Activated naive CD8-positive, alpha-beta T cell treated with anti-CD3 and anti-CD28 coated beads, Interleukin-2, amount 10 ng/mL, durations not matched to agents 7 days and 5 days (primary cell): ENCODE results near the gene CENPB. TPM values are rescaled to one million over a fixed set of nuclear protein-coding genes. Genes with fewer than 3 reads are reported as not detected.
"Not testable (repeated sequence)": the region's sequence is repeated elsewhere in the genome, so short reads cannot be mapped to it uniquely, and the experiment has no call there.

Experiments
- ATAC-seq: fragments of 150-1000 bp; cut with Tn5 transposase; one replicate; pipeline ENCODE4 v1.10.0; 2021; ENCODE audit warnings: low read depth, moderate library complexity
- POLR2A ChIA-PET: fragments of 350-600 bp; sonication (Branson Sonifier 250); formaldehyde crosslinking; loops from one replicate; lab custom pipeline; 2021; ENCODE audit warnings: antibody characterized with exemption; lab: Charles Lee
- DNase-seq: peaks from one replicate; pipeline ENCODE4 v3.0.0; 2021
- H3K27ac Mint-ChIP-seq: one replicate; pipeline ENCODE4 v1.8.0; 2022; ENCODE audit warnings: mild to moderate bottlenecking, mixed read lengths
- H3K27me3 Mint-ChIP-seq: one replicate; pipeline ENCODE4 v1.8.0; 2022; ENCODE audit warnings: mild to moderate bottlenecking, moderate library complexity, mixed read lengths
- H3K36me3 Mint-ChIP-seq: one replicate; pipeline ENCODE4 v1.8.0; 2021; ENCODE audit warnings: mild to moderate bottlenecking, mixed read lengths
- H3K4me1 Mint-ChIP-seq: one replicate; pipeline ENCODE4 v1.8.0; 2021; ENCODE audit warnings: mixed read lengths
- H3K4me3 Mint-ChIP-seq: one replicate; pipeline ENCODE4 v1.8.0; 2022; ENCODE audit warnings: mild to moderate bottlenecking, moderate library complexity, mixed read lengths
- H3K9me3 Mint-ChIP-seq: one replicate; pipeline ENCODE4 v1.8.0; 2021; ENCODE audit warnings: mixed read lengths
- total RNA-seq, 2 experiments: library from RNA; stranded (reverse); gene quantifications; one replicate each; pipeline ENCODE4 v1.2.3, GENCODE V29; 2021

Gene CENPB, protein sequence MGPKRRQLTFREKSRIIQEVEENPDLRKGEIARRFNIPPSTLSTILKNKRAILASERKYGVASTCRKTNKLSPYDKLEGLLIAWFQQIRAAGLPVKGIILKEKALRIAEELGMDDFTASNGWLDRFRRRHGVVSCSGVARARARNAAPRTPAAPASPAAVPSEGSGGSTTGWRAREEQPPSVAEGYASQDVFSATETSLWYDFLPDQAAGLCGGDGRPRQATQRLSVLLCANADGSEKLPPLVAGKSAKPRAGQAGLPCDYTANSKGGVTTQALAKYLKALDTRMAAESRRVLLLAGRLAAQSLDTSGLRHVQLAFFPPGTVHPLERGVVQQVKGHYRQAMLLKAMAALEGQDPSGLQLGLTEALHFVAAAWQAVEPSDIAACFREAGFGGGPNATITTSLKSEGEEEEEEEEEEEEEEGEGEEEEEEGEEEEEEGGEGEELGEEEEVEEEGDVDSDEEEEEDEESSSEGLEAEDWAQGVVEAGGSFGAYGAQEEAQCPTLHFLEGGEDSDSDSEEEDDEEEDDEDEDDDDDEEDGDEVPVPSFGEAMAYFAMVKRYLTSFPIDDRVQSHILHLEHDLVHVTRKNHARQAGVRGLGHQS
- 10 to 100 TPM; 63.3 to 65.7 TPM for total RNA-seq

DNA sequence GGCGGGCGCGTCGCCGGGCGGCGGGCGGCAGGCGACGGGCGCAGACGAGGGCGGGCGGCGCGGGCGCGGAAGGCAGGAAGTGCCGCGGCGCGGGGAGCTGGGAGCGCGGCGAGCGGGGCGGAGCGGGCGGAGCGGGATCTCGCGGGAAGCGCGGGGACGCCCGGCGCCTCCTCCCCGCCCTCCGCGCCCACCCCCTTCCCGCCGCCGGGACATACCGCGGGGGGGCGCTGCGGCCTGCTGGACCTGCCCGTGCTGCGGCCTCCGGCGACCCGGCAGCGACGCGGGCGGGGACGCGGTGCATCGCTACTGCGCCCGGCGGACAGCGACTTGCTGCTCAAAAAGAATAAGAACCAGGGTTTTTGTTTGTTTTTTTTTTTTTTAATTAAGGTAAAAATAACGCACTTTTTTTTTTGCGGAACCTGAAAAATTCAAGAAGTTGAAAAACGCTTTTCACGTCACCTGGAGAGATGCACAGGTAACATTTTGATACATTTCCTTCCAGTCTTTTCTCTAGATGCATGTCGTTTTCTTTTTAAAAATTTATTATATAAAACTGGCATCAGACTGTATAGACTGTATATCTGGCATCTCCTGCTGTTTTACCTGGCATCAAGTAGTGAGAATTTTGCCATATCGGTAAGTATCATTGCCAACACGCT lies at the start of gene CENPB:
Gene CENPB, minus strand, starts transcription at position 76 of the 659 bp plus-strand sequence. CDS start 257 bp downstream, outside the sequence.
- peak; percentile 99 for DNase-seq
- H3K27ac Mint-ChIP-seq: peak within 1 kb of the TSS; percentile 65
- peaks cover 5% of the 10 kb centered on the region for H3K36me3 Mint-ChIP-seq
- peak; percentile 94 for ATAC-seq
- H3K4me1 Mint-ChIP-seq: peaks cover 26% of the 10 kb centered on the region
- peak within 1 kb of the TSS; percentile 78 for H3K4me3 Mint-ChIP-seq
- no peaks in the 10 kb centered on the region for H3K9me3 Mint-ChIP-seq
- POLR2A ChIA-PET: interaction anchor here (0.6 to 3.7 kb wide), 18 partner anchors 8 to 298 kb away, joined by 3 to 52 read pairs (median 4); partner anchors contain the start of genes ADISSP, AP5S1 and CDC25B
- peaks cover 7% of the 10 kb centered on the region for H3K27me3 Mint-ChIP-seq

DNA sequence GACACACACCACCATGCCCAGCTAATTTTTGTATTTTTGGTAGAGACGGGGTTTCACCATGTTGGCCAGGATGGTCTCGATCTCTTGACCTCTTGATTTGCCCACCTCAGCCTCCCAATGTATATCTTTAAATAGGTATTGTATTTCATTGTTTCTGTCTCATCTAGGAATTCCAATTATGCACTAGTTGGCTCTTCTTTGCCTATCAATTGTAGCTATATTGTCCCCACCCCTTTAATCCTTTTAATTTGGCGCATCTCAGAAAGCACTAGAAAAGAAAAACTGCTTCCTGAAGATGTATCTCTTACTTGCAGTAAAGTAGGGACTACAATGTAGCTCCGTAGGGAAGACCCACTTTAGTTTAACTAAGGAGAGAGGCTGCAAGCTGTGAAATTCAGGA lies 49.6 kb upstream of the CENPB start:
- Mint-ChIP-seq H3K4me3 (no peak overlapping the region), H3K27me3 (no peaks in the 10 kb centered on the region), H3K27ac (no peak overlapping the region), H3K9me3 (no peaks in the 10 kb centered on the region), H3K4me1 (peaks cover 8% of the 10 kb centered on the region), H3K36me3 (peaks cover 2% of the 10 kb centered on the region)
- POLR2A ChIA-PET: interaction anchor here (0.7 kb wide), 1 partner anchor 237 kb away, joined by 5 read pairs; no protein-coding TSS in a partner anchor
- no peak for DNase-seq
- ATAC-seq: no peak

DNA sequence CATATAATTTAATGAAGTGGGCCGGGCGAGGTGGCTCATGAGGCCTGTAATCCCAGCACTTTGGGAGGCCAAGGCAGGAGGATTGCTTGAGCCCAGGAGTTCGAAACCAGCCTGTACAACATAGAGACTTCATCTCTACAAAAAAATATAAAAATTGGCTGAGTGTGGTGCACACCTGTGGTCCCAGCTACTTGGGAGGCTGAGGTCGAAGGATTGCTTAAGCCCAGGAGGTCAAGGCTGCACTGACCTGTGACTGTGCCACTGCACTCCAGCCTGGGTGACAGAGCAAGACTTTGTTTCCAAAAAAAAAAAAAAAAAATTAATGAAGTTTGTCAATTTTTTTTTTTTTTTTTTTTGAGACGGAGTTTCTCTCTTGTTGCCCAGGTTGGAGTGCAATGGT lies 43.4 kb upstream of the CENPB start:
- H3K4me1 Mint-ChIP-seq, POLR2A ChIA-PET, H3K27me3 Mint-ChIP-seq, H3K9me3 Mint-ChIP-seq, ATAC-seq, DNase-seq, H3K36me3 Mint-ChIP-seq, H3K4me3 Mint-ChIP-seq, H3K27ac Mint-ChIP-seq: not testable (repeated sequence)

DNA sequence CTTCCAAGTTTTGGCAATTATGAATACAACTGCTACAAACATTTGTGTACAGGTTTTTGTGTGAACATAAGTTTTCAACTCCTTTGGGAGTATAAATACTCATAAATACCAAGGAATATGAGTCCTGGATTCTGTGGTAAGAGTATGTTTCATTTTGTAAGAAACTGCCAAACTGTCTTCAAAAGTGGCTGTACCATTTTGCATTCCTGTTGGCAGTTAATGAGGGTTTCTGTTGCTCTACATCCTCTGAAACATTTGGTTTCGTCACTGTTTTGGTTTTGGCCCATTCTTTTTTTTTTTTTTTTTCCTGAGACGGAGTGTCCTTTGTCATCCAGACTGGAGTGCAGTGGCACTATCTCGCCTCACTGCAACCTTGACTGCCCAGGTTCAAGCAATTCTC lies 42.3 kb upstream of the CENPB start:
- Mint-ChIP-seq H3K4me3 (no peak overlapping the region), H3K9me3 (no peaks in the 10 kb centered on the region), H3K27me3 (no peaks in the 10 kb centered on the region), H3K27ac (no peak overlapping the region), H3K36me3 (peaks cover 7% of the 10 kb centered on the region), H3K4me1 (peaks cover 5% of the 10 kb centered on the region)
- no peak for DNase-seq
- ATAC-seq: no peak
- POLR2A ChIA-PET: interaction anchor here (1.5 kb wide), 1 partner anchor 42 kb away, joined by 3 read pairs; the partner anchor contains the start of gene CENPB

DNA sequence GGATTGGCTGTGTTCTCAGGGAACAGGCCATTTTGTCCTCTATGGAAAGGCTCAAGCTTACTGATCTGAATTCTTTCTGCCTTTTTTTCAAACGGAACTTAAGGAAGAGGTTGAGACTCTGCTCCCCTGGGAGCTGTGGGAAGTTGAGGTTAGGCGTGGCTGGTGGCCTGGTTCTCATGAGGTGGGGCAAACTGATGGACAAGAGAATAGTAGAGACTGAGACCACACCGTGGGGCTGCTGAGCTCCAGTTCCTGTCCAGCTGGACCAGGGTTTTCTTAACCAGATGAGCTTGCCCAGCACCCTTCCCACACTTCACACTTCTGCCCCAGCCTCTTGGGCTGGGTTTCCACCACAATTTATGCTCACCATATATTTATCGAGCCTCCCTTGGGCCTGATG lies 39.9 kb upstream of the CENPB start:
- no peak for ATAC-seq

DNA sequence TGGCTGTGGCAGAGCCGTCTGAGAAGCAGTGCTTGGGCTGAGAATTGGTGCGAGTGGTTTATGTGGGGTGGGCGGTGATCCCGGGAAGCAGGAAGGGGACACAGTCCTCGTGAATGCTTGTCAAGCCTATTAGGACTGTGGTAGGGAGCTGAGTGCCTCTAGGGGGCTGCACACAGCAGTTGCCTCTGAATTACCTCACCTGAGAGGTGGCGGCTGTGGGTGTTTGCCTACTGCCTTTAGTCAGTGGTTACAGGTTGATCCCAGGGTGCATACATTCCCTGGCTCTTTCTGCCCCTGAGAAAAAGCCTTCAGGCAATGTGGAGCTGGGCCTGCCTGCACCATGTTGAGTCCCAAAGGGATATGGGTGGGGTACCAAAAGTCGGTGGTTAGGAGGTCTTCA lies 39.0 kb upstream of the CENPB start:
- peaks cover 8% of the 10 kb centered on the region for H3K36me3 Mint-ChIP-seq
- H3K4me1 Mint-ChIP-seq: peaks cover 11% of the 10 kb centered on the region
- H3K27ac Mint-ChIP-seq: no peak overlapping the region
- no peak for DNase-seq
- no peaks in the 10 kb centered on the region for H3K9me3 Mint-ChIP-seq
- no peaks in the 10 kb centered on the region for H3K27me3 Mint-ChIP-seq
- POLR2A ChIA-PET: no interaction called here
- no peak overlapping the region for H3K4me3 Mint-ChIP-seq
- no peak for ATAC-seq

More for the DNA sequence above, 39.9 kb upstream of the CENPB start:
- H3K9me3 Mint-ChIP-seq: no peaks in the 10 kb centered on the region
- POLR2A ChIA-PET: interaction anchor here (0.6 kb wide), 1 partner anchor 65 kb away, joined by 3 read pairs; no protein-coding TSS in a partner anchor
- peaks cover 9% of the 10 kb centered on the region for H3K4me1 Mint-ChIP-seq
- DNase-seq: no peak
- H3K36me3 Mint-ChIP-seq: peaks cover 9% of the 10 kb centered on the region
- H3K27me3 Mint-ChIP-seq: no peaks in the 10 kb centered on the region
- H3K4me3 Mint-ChIP-seq: no peak overlapping the region
- no peak overlapping the region for H3K27ac Mint-ChIP-seq

DNA sequence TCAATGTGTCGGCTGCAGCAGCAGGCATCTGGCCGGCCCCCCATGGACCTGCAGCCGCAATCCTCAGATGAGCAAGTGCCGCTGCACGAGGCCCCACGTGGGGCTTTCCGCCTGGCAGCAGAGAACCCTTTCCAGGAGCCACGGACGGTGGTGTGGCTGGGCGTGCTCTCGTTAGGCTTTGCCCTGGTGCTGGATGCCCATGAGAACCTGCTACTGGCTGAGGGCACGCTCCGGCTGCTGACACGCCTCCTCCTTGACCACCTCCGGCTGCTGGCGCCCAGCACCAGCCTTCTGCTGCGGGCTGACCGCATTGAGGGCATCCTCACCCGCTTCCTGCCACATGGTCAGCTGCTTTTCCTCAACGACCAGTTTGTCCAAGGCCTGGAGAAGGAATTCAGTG lies 37.3 kb upstream of the CENPB start:
- DNase-seq (no peak), ATAC-seq (no peak)
- H3K4me3 Mint-ChIP-seq: no peak overlapping the region
- POLR2A ChIA-PET: interaction anchor here (0.6 kb wide), 1 partner anchor 15 kb away, joined by 3 read pairs; no protein-coding TSS in a partner anchor
- peaks cover 4% of the 10 kb centered on the region for H3K36me3 Mint-ChIP-seq
- H3K27me3 Mint-ChIP-seq: no peaks in the 10 kb centered on the region
- H3K4me1 Mint-ChIP-seq: peaks cover 21% of the 10 kb centered on the region
- no peaks in the 10 kb centered on the region for H3K9me3 Mint-ChIP-seq
- no peak overlapping the region for H3K27ac Mint-ChIP-seq

DNA sequence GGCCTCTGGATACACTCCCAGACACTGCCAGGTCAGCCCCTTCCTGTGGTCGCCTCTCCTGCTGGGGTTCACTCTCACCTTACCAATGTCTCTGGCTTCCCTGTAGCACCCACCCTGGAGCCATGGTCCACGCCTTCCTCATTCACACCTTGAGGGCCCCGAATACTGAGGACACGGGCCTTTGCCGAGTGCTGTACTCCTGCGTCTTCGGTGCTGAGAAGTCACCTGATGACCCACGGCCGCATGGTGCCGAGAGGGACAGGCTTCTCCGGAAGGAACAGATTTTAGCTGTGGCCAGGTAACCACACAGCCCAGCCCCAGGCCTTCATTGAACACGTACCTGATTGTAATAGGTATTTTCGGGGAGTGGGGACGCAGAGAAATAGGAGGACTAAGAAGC lies 35.5 kb upstream of the CENPB start:
- ATAC-seq (no peak), DNase-seq (no peak)
- peaks cover 27% of the 10 kb centered on the region for H3K4me1 Mint-ChIP-seq
- H3K27ac Mint-ChIP-seq: peak overlapping the region; percentile 98
- H3K36me3 Mint-ChIP-seq: peaks cover 4% of the 10 kb centered on the region
- peak overlapping the region; percentile 86 for H3K4me3 Mint-ChIP-seq
- POLR2A ChIA-PET: interaction anchor here (2.2 to 4.0 kb wide), 3 partner anchors 16 to 54 kb away, joined by 13 to 52 read pairs (median 24); partner anchors contain the start of genes ADISSP and CENPB
- H3K27me3 Mint-ChIP-seq: no peaks in the 10 kb centered on the region
- H3K9me3 Mint-ChIP-seq: no peaks in the 10 kb centered on the region

DNA sequence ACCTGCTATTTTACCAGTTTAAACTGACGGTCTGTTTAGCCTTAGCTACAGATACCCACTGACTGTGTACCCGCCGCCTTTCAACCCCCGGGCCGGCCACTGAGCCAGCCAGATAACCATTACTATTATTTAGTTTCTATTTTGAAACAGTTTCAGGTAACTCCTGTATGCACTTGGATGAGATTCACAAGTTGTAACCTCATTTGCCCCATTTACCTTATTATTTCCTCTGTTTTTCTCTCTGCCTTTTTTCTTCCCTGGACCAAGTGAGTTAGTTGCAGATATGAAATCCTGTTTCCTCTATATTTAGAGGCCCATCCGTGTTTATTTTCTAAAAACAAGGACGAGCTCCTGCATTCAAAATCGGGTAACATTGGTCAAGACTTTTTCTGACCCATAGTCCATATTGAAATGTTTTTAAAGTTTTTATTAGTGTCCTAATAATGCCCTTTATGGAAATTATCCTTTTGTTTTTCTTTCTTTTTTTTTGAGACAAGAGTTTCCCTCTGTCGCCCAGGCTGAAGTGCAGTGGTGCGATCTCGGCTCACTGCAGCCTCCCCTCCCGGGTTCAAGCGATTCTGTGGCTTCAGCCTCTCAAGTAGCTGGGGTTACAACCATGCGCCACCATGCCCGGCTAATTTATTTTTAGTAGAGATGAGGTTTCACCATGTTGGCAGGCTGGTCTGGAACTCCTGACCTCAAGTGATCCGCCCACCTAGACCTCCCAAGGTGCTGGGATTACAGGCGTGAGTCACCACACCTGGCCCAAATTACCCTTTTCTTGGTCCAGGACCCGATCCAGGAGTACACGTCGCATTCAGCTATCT lies 34.6 kb upstream of the CENPB start:
- Mint-ChIP-seq H3K27ac (peak overlapping the region; percentile 98), H3K4me1 (peaks cover 32% of the 10 kb centered on the region), H3K9me3 (no peaks in the 10 kb centered on the region), H3K36me3 (peaks cover 2% of the 10 kb centered on the region), H3K4me3 (peak overlapping the region; percentile 86), H3K27me3 (no peaks in the 10 kb centered on the region)
- ATAC-seq: no peak
- no peak for DNase-seq
- POLR2A ChIA-PET: interaction anchor here (0.7 to 4.0 kb wide), 17 partner anchors 10 to 67 kb away, joined by 3 to 52 read pairs (median 5); partner anchors contain the start of genes ADISSP, CDC25B, CENPB and SPEF1

DNA sequence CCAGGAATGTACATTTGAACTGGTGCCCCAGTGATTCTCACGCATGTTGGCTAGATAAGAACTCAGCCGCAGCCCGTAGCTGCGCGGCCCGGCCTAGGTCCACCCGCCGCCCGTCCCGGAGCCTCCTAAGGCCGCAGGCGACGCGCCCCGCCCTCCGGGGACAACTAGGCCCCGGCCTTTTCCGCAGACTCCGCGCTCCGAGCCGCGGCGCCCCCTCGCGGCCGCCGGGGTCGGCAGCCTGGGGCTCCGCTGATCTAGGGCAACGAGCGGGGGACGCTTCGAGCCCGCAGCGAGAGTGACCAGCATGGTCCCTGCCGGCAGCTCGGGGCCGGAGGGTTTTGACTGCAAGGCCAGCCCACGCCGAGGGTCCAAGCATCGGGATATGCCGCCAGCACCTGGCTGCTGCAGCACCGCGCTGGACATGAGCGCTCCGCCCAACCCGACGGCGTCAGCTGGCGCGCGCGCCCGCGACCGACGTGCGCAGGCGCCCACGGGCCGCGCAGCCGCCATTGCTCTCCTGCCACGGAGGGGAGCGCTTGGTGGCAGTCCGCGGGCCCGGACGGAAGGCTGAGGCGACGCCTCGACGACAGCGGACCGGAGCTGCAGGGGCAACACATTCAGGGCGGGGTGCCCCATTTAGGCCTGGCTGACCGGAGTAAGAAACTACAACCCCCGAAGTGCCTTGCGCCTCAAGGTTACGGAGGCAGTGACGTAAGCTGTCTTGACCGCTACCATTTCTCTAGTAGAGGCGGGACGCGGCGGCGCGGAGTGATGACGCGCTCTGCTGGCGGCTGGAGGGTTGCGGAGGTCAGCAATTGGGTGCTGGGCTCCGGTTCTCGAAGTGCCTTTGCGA lies 33.7 kb upstream of the CENPB start, which contains the start of gene AP5S1:
Gene AP5S1, plus strand, starts transcription at position 500 of the 853 bp plus-strand sequence. CDS start 1,571 bp downstream, outside the sequence.
- ATAC-seq (peak; percentile 81), DNase-seq (peak; percentile 97)
- POLR2A ChIA-PET: interaction anchor here (0.6 to 4.0 kb wide), 21 partner anchors 9 to 550 kb away, joined by 3 to 52 read pairs (median 4); partner anchors contain the start of genes ADISSP, CDC25B, CENPB and MAVS
- Mint-ChIP-seq H3K36me3 (peaks cover 2% of the 10 kb centered on the region), H3K4me1 (peaks cover 40% of the 10 kb centered on the region), H3K27ac (peak within 1 kb of the TSS; percentile 98), H3K27me3 (no peaks in the 10 kb centered on the region), H3K4me3 (peak within 1 kb of the TSS; percentile 86), H3K9me3 (no peaks in the 10 kb centered on the region)

DNA sequence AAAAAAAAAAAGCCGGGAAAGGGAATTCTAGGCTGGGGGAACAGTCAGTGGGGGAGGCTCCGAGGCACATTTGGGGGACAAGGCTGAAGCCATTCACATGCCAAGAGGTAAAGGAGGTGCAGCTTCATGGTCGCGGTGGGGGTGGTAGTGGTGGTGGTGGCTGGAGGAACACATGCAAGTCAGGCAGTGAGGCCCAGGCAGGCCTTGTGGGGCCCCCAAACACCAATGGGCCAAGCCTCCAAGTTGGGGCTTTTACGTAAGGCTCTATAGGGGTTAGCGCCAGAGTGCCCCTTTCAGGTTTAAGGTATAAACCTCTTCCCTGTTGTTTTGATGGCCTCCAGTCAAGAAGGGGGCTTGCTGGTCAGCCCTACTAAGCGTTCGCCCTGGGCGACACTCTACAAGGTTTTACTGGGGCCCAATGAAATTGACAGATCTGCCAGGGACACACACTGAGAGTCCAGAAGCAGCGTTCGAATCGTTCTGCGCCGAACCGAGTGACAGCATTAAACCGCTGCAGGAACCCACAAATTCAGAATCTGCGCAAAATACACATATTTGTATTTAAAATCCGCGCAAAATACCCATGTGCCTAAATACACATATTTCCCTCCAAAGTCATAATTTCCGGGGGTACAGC lies 33.0 kb upstream of the CENPB start:
- no peak for ATAC-seq
- POLR2A ChIA-PET: interaction anchor here (0.6 to 4.0 kb wide), 14 partner anchors 8 to 551 kb away, joined by 3 to 52 read pairs (median 9); partner anchors contain the start of genes ADISSP, CDC25B, CENPB and MAVS
- Mint-ChIP-seq H3K4me3 (peak overlapping the region; percentile 84), H3K9me3 (no peaks in the 10 kb centered on the region), H3K36me3 (peaks cover 2% of the 10 kb centered on the region), H3K27me3 (no peaks in the 10 kb centered on the region), H3K4me1 (peaks cover 44% of the 10 kb centered on the region), H3K27ac (peak overlapping the region; percentile 90)
- DNase-seq: no peak
